Dermis blood vessel endothelial cell (primary cell): ENCODE results near the gene FBXL4. TPM values are rescaled to one million over a fixed set of nuclear protein-coding genes. Genes with fewer than 3 reads are reported as not detected.

Experiments used
- DNase-seq: peaks from one replicate; pipeline ENCODE4 v3.0.0; 2010
- total RNA-seq: library from RNA; depleted of rRNA; stranded (reverse); fragments of >200 nt; gene quantifications from 2 replicates; pipeline ENCODE4 v1.2.3, GENCODE V29; 2014

The FBXL4 gene
- total RNA-seq, 1 donor from 2014 or later: 15.5 TPM

DNA sequence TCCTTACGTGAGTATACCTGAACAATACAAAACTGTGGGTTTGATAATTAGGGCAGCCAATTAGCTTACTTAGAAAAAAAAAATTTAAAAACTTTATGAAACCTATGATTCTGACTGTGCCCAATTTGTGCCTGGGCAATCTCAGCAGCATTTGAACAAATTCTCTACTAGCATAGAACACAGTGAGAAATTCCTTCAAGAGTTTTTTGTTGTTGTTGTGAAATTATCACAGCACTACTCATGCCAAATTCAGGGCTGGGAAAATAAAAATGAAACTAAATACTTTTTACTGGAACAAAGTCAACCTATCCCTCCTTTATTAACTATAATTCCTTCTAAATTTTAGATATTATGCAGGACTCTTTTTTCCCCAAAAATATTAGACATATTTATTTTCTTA lies 70.5 kb downstream of the FBXL4 start:
- DNase-seq: no peak

DNA sequence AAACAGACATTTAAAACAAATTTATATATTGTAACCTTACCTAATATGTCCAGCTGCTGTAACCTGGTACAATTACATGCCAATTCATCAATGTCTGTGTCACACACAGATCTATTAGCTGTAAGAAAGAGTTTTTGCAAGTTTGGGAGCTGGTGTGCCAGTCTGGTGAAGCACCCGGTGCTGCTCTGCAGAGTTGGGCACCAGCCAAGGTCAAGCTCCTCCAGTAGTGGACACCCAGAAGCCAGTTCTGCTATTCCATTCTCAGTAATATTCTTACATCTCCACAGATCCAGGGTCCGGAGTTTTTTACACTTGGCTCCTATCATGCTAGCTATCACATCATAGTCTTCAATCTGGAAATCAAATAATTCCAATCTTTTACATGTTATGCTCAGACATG lies 72.4 kb downstream of the FBXL4 start:
- DNase-seq: no peak

DNA sequence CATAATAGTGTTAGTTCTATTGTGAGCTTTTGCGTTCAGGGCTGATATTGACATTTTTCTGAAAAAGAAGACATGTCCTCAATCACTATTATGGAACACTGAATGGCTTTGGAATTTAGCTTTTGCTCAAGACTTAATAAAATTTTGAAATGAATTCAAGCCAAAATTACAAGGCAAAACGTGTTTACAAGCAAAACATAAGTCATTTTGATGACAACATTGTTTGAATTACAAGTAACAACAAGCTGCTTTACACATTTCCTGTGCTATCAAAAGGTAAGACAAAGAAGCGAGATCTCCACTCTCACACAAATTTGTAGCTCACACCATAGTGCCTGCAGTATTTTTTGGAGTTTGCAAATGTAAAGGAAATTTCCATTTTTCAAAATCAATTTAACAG lies 75.9 kb downstream of the FBXL4 start:
- no peak for DNase-seq

DNA sequence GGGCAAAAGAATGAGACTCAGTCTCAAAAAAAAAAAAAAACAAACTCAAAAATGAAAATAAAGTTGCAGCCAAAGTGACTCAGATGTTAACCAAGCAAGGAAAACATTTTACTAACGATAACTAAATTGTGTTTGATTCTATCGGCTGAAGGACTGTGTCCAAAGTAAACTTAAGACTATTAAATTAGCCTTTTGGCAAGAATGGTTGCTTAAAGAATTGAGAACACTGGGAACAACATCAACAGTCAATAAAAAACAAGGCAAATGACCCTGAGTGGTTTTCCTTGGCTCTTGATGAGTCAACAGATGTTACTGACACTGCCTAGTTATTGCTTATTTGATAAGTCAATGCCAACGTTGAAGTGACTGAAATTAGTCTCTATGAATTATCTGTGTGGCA lies 76.7 kb downstream of the FBXL4 start:
- peak; percentile 12 for DNase-seq

DNA sequence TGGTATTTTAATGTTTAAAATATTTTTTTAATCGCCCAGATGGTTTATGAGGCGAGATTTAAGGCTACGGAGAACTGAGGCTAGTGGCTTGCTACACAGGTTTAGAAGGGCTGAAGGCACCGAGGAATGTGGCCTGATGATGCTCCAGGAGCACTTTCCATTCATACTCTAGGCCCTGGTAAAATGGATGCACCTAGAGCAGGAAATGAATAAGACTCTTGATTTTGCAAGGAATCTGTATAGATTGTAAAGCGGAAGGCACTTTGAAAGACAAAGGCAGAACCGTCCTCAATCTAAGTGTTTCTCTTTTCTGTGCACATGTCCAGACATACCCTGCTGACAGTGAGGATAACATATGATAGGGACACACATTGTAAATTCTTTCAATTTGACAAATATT lies 83.2 kb downstream of the FBXL4 start:
- DNase-seq: no peak

DNA sequence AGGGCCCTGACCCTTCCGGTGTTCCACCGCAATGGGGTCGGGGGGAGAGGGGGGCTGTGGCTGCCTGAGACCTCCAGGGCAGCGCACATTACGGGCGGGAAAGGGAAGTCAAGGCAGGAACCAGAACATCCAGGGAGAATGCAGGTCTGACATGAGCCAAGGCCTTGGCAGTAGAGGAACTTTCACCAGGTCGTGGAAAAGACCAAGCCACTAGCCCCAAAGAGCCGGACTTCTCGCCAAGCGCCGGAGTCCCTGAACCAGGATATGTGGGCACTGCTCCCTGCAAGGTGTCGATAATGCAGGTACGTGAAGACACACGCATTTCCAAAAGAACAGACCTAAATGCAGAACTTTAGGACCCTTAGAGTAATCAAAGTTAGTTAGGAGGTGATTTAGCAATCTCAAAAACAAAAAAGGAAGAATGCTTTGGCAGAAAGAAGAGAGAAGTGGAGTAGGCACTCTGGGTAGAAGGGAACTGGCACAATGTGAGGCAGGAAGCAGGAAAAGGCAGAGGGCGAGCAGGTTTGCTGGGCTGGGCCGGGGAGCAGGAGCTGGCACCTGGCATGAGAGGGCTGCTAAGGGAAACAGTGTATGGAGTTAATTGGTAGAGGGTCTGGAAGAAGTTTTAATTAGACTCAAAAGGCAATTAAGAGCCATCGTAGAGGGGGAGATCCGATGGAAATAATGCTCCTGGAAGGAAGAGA lies 99.1 kb downstream of the FBXL4 start:
- no peak for DNase-seq

DNA sequence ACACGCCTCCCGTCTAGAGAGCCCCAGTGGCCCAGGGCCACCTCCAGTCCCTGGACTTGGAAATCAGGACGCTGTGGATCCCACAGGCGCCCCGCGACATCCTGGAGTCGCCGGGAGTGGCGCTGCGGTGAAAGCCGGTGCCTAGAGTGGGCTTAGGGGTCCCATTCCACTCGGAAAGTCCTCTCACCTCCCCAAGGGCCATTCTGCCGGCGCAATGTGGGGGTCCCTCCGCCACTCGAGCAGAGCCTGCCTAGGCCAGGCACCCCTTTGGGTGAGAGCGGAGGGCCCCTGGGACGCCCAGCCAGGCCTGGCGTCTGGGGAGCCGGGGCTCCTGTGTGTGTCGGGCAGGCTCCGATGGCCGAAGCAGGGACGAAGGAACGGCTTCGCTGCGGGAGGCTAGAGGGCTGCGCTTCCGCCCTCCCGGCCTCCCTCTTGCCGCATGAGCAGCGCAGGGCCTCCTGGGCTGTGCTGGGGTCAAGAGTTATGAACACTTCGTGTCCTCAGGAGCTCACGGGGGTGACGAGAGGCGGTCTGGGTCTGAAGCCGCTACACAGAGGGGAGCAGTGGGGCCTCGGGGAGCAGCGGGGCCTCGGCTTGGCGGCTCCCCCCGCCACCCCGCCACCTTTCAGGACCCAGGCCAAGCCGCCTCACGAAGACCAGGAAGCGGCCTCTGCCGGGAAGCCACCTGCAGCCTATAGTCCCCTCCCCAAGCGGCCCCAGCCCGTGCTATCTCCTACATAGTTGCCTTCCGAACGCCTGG lies 99.8 kb downstream of the FBXL4 start:
- DNase-seq: no peak

DNA sequence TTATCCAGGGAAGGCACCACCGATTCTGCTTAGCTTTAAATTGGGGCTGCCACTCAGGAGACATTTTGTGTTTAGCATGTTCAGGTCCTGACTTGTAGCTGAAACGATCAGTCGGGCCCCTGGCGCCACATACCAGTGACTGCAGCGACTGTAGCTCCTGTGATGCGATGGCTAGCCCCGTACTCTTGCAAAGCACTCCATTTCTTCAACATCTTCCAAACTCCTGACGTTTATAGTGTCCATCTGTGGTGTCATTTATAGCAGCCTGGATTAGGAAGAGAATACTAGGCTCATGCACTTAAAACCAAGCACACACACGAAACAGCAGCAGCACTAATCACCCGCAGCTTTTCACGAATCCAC lies 100.3 kb downstream of the FBXL4 start:
- DNase-seq: no peak

DNA sequence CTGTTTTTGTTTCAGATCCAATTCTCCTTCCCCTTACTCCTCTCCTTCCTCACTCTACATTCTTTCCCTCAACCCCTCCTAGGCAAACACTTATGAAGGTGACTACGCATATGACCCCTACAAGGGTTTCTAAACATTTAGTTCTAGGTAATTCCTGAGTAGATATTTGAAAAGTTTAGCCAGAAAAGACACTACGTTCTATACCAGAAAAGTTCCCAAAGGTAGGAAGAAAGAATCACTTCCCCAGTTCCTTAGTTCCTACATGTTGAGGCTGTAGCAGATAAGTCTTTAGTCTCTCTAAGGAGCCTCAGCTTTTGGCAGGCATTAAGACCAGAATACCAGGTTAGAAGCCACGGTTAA lies 101.7 kb downstream of the FBXL4 start:
- no peak for DNase-seq

DNA sequence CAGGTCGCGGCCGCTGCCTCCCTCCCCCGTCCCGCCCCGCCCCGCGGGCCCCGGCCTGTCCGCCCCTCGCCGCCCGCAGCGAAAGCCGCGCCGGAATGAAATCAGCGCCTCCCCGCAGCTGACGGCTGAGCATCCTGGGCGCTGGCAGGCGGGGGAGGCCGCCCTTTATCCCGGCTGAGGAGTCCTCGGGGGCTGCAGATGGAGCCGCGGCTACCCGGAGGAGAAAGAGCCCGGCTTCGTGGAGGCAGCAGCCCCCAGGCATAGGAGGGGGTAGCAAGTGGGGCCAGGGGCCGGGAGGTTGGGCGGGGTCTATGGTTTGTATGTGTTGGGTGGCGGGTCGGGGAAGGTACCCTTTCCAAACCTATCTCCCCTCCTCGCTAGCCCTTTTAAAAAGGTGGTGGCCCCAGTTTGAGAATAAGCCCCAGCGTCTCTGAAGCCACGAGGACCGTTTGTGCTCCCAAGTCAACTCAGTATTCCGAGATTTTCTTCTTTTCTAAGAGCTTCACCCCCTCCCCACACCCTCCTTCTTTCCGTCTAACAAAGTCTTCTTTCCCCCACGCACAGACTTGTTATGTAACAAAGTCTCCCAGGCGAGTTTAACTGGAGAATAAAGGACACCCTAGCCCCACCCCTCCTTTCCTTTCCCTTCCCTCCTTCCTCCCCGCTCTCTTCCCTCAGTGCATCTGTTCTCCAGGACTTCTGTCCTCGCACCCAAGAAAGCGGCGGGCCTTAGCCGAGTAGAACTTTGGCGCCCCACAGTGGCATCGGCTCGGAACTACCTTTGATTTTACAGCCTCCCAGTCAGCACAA lies 102.3 kb downstream of the FBXL4 start:
- DNase-seq: peak; percentile 85

DNA sequence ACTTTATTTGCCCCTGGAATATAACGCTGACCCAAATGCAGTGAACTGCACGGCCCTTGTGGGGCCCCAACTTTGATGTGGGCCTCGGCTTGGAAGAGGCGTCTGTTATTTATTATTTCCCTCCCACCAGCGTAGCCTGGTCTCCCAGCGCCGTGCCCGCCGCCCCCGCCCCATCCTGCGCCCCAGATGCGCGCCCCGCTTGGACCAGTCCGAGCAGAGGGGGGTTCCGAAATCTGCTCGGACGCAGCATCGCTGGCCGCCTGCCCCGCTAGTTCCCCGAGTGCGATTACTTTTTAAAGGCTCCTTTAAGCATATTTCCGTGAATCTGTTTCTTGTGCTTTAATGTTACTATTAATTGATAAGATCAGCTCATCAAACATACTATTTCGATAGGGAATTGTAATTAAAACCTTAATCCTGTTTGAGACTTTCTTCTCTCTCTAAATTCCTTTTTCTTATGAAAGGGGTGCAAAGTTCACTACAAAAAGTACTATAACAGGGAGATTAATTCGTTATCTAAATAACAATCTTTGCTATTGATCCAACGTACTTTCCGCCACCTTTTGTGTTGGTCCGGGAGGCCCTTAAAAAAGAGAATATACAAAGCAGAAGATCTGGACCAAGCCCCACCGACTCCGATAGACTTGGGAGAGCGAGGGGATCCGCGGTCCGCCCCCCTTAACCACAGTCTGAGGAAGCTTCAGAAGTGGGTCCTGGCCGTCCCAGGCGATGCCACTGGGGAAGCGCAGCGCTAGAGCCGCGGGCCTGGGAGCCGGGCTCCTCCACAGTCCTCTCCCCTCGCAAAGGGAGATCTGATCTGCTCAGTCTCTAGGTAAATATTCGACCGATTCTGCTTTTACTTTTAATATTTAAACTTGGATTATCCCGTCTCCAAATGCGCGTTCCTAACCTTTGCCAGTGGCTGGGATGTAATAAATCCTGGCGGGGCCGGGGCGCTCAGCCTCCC lies 103.2 kb downstream of the FBXL4 start:
- DNase-seq: no peak

DNA sequence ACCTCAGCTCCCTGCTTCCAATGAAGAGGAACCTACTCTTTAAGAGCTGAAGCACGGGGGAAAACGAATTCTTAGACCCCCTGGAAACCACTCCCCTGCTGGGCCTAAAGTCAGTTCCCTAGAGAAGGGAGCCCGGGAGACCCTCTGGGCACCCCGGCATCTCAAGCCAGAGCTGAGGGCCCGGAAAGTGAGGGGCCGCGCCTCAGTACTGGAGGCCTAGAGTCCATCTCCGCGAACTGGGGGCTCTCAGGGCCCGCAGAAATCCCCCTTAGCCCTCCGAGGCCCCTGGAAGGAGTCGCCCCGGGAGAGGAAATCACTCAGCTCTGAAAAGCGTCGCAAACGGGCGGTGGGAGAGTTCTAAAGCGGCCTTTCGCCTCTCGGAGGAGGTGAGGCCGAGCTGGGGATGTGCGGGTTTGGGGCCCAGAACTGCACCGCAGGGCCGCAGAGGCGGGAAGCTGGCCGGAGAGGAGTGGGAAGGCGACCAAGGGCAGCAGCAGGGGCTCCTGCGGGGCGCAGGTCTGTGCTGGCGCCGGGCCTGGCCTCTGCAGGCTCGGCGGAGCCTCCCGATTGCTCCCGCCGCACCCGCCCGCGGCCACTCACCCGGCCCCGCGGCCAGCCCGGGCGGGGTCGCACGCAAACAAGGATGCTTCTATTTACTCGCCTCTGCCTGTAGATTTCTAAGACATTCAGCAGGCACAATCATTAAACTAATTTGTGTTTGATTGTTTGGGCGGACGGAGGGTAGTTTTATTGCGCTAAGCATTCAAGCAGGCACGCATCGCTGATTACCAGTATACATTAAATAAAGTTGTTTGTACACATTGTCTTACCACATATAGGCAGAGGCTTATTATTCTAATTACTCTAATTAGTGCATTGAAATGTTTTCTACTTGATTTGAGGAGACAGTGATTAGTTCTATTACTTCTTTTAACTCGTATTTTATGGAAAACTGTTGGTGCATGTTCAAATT lies 104.2 kb downstream of the FBXL4 start:
- DNase-seq: no peak

DNA sequence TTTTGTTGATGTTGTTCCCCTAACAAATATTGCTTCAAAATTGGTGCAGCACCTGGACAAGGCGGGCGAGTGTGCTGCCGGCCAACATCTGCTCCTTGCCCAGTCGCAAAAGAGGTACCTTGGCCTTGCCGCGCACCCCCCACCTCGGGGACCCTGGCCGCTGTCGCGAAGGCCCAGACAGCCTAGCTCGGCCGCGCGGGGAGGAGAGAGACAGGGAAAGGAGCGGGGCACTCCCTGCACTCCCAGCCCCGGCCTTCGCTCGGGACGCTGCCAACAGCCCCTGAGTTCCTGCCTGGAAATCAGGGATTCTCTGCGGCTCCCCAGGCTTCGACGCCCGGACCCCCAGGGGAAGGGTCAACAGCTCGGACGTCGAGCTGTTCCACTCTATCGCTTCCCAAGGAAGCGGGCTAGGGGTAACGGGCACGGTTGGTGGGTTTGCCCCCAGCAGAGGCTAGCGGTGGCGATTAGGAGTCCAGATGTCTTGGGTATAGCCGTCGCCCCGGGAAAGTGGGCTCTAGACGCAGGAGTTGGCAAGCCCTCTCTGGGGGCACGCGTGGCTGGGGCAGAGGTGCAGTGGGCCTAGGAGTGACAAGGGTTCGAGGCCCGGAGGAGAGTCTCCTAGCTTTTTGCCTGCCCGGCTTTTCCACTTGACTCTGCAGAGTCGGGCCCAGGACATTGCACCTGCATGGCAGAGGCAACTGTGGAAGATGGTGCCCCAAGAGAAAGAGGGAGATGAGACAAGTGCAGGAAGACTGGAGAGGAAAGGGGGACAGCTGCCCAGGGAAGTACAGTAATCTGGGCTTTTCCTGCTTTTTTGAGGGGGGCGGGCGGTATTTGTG lies 105.2 kb downstream of the FBXL4 start:
- no peak for DNase-seq

DNA sequence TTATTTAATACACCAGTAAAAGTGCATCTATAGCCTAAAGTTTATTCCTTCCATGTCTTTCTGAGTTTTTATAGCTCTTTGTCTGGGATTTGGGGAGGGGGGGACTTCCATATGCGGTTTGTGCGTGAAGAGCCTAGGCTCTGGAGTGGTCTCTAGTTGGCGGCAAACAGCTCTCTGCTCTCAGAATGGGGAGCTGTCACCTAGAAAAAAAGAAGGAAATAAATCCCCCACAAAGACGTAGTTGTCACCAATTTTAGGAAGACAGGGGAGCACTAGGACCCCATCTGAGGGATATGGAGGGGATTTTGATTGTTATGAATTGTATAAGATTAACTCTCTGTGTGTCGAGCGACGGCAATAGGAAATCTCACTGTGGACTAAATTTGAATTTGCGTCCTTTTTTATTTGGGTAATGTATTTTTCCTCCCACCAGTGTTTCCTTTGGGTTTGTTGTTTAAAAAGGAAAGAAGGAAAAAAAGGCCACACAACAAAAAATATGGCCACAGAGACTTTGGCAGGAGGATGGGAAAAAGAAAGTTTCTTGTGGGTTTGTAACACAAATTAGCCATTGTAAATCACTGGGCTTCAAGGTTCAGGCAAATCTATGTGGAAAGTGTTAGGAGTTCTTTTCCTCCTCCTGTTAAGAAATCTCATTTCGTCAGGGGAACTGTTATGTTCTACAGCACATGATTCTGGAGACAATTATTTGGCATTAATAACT lies 106.0 kb downstream of the FBXL4 start:
- DNase-seq: no peak

DNA sequence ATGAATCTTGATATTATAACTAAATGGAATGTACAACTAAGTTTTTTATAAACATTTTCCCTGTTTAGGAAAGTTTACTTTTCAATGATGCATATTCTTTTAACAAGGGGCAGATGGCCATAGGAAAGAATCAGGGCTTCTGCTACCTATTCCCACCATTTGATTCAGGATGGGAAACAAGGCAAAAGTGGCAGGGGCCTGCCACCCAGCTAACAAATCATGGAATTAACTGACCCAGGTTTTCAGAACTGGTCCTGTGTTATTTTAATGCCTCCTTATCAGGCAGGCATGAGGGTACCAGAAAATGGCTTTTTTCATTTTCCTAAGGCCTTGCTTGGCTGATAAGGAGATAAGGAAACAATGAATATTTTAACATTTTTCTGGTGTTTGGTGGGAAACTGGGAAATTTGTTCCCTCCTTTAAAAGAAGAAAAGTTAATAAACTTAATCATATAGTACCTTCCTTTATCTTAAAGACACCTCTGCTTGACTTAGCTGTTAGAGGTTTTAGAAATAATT lies 106.7 kb downstream of the FBXL4 start:
- DNase-seq: no peak

DNA sequence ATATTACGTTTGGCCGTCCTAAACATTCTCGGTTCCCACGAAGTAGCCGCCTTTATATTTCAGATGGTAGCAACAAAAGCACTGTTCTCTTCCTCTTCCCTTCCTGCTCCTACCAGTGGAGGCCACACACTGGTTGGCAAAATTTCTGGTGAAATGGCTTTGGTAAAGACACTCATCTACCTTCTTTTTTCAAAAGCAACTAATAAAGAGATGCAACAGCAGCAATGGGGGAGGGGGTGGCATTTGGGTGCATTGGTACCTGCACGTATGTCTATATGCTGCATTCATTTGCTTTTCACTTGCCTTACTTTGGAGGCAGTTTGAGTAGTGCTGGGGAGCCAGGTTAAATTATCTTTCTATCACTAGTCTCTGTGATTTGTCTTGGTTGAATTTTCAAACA lies 107.4 kb downstream of the FBXL4 start:
- no peak for DNase-seq

DNA sequence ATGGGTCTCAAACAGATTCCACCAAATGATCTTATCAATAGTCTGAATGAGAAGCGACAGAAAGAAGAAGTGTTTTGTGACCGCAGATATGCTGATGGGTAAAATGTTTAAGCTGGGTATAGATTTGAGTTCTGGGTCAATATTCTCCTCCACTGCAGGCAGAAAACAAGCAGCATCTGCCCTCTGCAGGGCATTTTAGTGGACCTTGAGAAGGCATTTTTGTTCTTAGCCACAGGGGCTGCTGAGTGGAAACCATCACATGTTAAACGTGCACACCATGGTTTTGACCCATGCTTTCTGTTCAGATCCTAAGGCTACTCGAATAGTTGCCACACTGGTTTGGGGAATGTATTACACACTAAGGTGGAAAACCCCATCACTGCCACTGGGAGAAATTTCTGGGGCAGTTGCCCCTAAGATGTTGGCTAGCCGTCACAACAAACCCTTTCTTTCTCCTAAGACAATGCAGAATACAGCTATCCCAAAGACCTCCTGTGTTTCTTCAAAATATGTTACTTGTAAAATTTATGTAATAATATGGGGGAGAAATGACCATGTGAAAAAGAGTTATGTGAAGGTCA lies 107.9 kb downstream of the FBXL4 start:
- peak; percentile 52 for DNase-seq

DNA sequence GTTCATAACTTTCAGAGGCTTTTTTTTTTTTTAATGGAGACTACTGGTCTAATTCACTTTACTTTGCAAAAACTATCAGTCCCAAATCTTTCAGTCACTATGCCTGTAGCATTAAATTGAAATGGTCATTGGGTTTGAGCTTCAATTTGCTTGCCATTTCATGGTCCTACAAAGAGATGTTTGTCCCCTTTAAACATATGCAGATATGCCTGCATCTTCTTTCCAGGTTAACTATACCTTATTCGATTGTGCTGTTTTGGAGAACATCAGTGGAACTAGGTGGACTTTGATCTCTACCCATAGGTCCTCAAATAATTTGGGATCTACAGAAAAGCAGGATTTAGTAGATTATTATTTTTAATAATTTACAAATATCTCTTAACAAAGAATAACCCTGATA lies 108.8 kb downstream of the FBXL4 start:
- no peak for DNase-seq

DNA sequence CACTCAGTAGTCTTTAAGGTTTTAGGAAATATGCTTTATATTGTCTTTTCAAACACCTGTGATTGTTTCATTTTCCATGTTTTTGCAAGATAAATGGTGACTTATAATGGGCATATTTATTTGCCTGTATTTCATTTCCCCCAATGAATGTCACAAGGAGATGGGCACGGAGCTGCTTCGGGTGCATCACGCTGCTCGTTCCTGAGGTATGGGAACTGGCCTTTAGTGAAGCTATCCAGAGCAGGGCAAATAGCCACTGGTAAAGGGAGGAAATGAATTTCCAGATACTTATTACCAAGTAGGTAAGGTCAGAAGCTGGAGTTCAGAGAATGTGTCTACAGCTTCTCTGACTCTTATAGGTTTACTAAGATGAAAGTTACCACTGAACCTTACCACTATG lies 109.7 kb downstream of the FBXL4 start:
- no peak for DNase-seq
